A549 (cell line): ENCODE results near the gene ABT1.

Experiments
- POLR2AphosphoS2 ChIP-seq: conservative IDR thresholded peaks from 2 replicates; pipeline ENCODE4 v1.6.1; 2012; ENCODE audit warnings: low read length, improper control_type of control experiment, inconsistent platforms
- TF ChIP-seq, protein P1 (sequence below): IDR thresholded peaks from 2 replicates; pipeline ENCODE4 v1.6.1; 2012
- TF ChIP-seq, protein P2 (sequence below): fragments of >200 bp; sonication (Bioruptor Twin); formaldehyde crosslinking; IDR thresholded peaks from 3 replicates; pipeline ENCODE4 v1.5.1; 2016

DNA sequence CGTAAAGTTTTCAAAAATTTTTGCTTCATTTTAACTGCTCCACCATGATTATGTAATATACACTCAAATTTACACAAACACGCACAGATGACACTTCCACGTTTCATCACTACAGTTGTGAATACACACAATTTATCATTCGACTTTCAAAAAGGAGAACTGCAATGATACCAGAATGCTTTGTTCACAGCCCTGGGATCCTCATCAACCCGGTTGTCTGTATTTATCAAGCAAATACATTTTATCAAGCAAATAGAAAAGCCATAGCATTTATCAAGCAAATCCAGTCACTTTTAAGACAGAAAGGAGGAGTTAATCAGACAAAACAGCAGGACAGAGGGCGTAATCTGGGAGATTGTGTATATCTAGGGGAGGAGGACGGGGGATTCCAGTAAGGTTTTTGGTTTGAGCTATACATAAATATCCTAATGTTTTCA lies 20.3 kb upstream of the ABT1 start:
- no peak for TF ChIP-seq POLR2AphosphoS2
- TF ChIP-seq, protein P1, sequence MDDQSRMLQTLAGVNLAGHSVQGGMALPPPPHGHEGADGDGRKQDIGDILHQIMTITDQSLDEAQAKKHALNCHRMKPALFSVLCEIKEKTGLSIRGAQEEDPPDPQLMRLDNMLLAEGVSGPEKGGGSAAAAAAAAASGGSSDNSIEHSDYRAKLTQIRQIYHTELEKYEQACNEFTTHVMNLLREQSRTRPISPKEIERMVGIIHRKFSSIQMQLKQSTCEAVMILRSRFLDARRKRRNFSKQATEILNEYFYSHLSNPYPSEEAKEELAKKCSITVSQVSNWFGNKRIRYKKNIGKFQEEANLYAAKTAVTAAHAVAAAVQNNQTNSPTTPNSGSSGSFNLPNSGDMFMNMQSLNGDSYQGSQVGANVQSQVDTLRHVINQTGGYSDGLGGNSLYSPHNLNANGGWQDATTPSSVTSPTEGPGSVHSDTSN: no peak
- TF ChIP-seq, protein P2, sequence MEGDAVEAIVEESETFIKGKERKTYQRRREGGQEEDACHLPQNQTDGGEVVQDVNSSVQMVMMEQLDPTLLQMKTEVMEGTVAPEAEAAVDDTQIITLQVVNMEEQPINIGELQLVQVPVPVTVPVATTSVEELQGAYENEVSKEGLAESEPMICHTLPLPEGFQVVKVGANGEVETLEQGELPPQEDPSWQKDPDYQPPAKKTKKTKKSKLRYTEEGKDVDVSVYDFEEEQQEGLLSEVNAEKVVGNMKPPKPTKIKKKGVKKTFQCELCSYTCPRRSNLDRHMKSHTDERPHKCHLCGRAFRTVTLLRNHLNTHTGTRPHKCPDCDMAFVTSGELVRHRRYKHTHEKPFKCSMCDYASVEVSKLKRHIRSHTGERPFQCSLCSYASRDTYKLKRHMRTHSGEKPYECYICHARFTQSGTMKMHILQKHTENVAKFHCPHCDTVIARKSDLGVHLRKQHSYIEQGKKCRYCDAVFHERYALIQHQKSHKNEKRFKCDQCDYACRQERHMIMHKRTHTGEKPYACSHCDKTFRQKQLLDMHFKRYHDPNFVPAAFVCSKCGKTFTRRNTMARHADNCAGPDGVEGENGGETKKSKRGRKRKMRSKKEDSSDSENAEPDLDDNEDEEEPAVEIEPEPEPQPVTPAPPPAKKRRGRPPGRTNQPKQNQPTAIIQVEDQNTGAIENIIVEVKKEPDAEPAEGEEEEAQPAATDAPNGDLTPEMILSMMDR: no peak
